SK-N-SH (cell line): ENCODE measurements around the gene LYZL2.

Source experiments
- CTCF ChIP-seq: fragments of 200-600 bp; sonication (generic); IDR thresholded peaks from 2 replicates; pipeline ENCODE4 v1.6.1; 2017; ENCODE audit warnings: antibody characterized with exemption, mild to moderate bottlenecking, moderate library complexity
- FOXM1 ChIP-seq: IDR thresholded peaks from 2 replicates; pipeline ENCODE4 v1.4.0; 2012; ENCODE audit warnings: low read depth, mild to moderate bottlenecking
- JUND ChIP-seq: IDR thresholded peaks from 2 replicates; pipeline ENCODE4 v1.4.0; 2012
- RAD21 ChIP-seq: IDR thresholded peaks from 2 replicates; pipeline ENCODE4 v1.6.1; 2012; ENCODE audit warnings: mild to moderate bottlenecking, low read length
- USF1 ChIP-seq: IDR thresholded peaks from 2 replicates; pipeline ENCODE4 v1.4.0; 2012; ENCODE audit warnings: low read depth, borderline replicate concordance
- YY1 ChIP-seq: IDR thresholded peaks from 2 replicates; pipeline ENCODE4 v1.4.0; 2012; ENCODE audit warnings: low read depth, mild to moderate bottlenecking

- TF ChIP-seq USF1 (no peak), FOXM1 (no peak), CTCF (no peak), JUND (no peak), RAD21 (no peak), YY1 (no peak)
Observed at GRCh38 chr10:30674796-30675195, 45.2 kb upstream of the LYZL2 start.
